SU-DHL-6 (cell line): Measurements from ENCODE around the gene TRAF3IP3.

Experiments used
- H2AFZ ChIP-seq: fragments of 200-600 bp; sonication (generic); 2 replicates; pipeline ENCODE4 v1.6.1; 2014; ENCODE audit warnings: low read depth, mild to moderate bottlenecking, moderate library complexity, mixed read lengths, antibody characterized with exemption, low read length; ENCODE audit not compliant: severe bottlenecking
- H3F3A ChIP-seq: fragments of 200-600 bp; shearing (Covaris generic); 2 replicates; pipeline ENCODE4 v1.6.0; 2016; ENCODE audit warnings: antibody characterized with exemption, mild to moderate bottlenecking; ENCODE audit not compliant: insufficient read depth
- H3K27ac ChIP-seq: fragments of 200-600 bp; sonication (generic); 2 replicates; pipeline ENCODE4 v1.5.1; 2016; ENCODE audit warnings: low read depth, mild to moderate bottlenecking, low read length, moderate library complexity, mixed read lengths
- H3K27me3 ChIP-seq: fragments of 200-600 bp; sonication (generic), shearing (Covaris generic); 2 replicates; pipeline ENCODE4 v1.6.0; 2014; ENCODE audit warnings: mild to moderate bottlenecking, low read length
- H3K36me3 ChIP-seq: fragments of 200-600 bp; sonication (generic); 2 replicates; pipeline ENCODE4 v1.6.1; 2014; ENCODE audit warnings: mild to moderate bottlenecking, low read length, mixed read lengths
- H3K4me2 ChIP-seq: fragments of 300-600, 200-600 bp; shearing (Covaris generic), sonication (generic); 2 replicates; pipeline ENCODE4 v1.6.0; 2014; ENCODE audit warnings: low read length, low read depth, mild to moderate bottlenecking; ENCODE audit not compliant: poor library complexity, severe bottlenecking
- H3K4me3 ChIP-seq: fragments of 200-600 bp; sonication (generic); 2 replicates; pipeline ENCODE4 v1.5.1; 2014; ENCODE audit warnings: antibody characterized with exemption, low read length, mild to moderate bottlenecking, mixed read lengths; ENCODE audit not compliant: insufficient read depth, poor library complexity, severe bottlenecking
- H3K79me2 ChIP-seq: fragments of 200-600 bp; sonication (generic); 2 replicates; pipeline ENCODE4 v1.6.1; 2014; ENCODE audit warnings: mild to moderate bottlenecking, low read length, moderate library complexity; ENCODE audit not compliant: insufficient read depth
- H3K9ac ChIP-seq: fragments of 200-600 bp; sonication (generic); 2 replicates; pipeline ENCODE4 v1.7.0; 2014; ENCODE audit warnings: mild to moderate bottlenecking, low read length
- H3K9me2 ChIP-seq: fragments of 200-600 bp; sonication (generic); replicated peaks from 2 replicates; pipeline ENCODE4 v1.6.1; 2014; ENCODE audit warnings: low read length; ENCODE audit not compliant: insufficient read depth
- H3K9me3 ChIP-seq: fragments of 200-600 bp; sonication (generic); 2 replicates; pipeline ENCODE4 v1.6.1; 2014; ENCODE audit warnings: low read length, mixed read lengths; ENCODE audit not compliant: insufficient read depth
- H4K20me1 ChIP-seq: fragments of 200-600 bp; sonication (generic); 2 replicates; pipeline ENCODE4 v1.6.1; 2014; ENCODE audit warnings: low read depth, mild to moderate bottlenecking, antibody characterized with exemption, low read length, moderate library complexity, mixed read lengths
- EZH2phosphoT487 ChIP-seq: fragments of 200-600 bp; sonication (generic), shearing (Covaris generic); conservative IDR thresholded peaks from 2 replicates; pipeline ENCODE4 v1.6.1; 2018; ENCODE audit warnings: mild to moderate bottlenecking, antibody characterized with exemption, low read length, moderate library complexity, mixed read lengths
- TF ChIP-seq, protein P1 (sequence below): fragments of 200-600 bp; sonication (generic); IDR thresholded peaks from one replicate; pipeline ENCODE4 v1.5.1; 2017; ENCODE audit warnings: antibody characterized with exemption, mild to moderate bottlenecking, low read length, moderate library complexity; ENCODE audit not compliant: insufficient read depth, poor library complexity, severe bottlenecking

The TRAF3IP3 gene

DNA sequence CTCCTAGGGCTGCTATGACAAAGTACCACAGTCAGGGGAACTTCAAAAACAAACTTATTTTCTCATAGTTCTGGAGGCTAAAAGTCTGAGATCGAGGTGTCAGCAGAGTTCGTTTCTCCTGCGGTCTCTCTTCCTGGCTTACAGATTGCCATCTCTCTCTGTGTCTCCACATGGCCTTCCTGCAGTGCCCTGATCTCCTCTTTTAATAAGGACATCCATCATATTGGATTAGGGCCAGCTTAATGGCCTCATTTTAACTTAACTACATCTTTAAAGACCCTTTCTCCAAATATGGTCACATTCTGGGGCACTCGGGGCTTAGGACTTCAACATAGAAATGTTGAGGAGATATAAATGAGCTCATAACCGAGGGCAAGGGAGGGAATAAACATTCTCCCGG, 16.3 kb downstream of the TRAF3IP3 start:
- no peak overlapping the region for H3K9ac ChIP-seq
- no peak for TF ChIP-seq EZH2phosphoT487
- TF ChIP-seq, protein P1, sequence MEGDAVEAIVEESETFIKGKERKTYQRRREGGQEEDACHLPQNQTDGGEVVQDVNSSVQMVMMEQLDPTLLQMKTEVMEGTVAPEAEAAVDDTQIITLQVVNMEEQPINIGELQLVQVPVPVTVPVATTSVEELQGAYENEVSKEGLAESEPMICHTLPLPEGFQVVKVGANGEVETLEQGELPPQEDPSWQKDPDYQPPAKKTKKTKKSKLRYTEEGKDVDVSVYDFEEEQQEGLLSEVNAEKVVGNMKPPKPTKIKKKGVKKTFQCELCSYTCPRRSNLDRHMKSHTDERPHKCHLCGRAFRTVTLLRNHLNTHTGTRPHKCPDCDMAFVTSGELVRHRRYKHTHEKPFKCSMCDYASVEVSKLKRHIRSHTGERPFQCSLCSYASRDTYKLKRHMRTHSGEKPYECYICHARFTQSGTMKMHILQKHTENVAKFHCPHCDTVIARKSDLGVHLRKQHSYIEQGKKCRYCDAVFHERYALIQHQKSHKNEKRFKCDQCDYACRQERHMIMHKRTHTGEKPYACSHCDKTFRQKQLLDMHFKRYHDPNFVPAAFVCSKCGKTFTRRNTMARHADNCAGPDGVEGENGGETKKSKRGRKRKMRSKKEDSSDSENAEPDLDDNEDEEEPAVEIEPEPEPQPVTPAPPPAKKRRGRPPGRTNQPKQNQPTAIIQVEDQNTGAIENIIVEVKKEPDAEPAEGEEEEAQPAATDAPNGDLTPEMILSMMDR: no peak
- H3K9me2 ChIP-seq: no peaks in the 10 kb centered on the region
- no peak overlapping the region for H3K4me3 ChIP-seq
- H3K27ac ChIP-seq: no peak overlapping the region
- H3K4me2 ChIP-seq: no peak overlapping the region
- no peak overlapping the region for H2AFZ ChIP-seq
- H3F3A ChIP-seq: no peaks in the 10 kb centered on the region
- H3K79me2 ChIP-seq: no peaks in the 10 kb centered on the region
- peaks cover 8% of the 10 kb centered on the region; the same call in 1 of the 2 replicates for H3K36me3 ChIP-seq
- 0 out of 2 replicates have a peak, but pooled peaks cover 3% of the 10 kb centered on the region for H3K9me3 ChIP-seq
- no peaks in the 10 kb centered on the region for H3K27me3 ChIP-seq
- H4K20me1 ChIP-seq: no peaks in the 10 kb centered on the region

DNA sequence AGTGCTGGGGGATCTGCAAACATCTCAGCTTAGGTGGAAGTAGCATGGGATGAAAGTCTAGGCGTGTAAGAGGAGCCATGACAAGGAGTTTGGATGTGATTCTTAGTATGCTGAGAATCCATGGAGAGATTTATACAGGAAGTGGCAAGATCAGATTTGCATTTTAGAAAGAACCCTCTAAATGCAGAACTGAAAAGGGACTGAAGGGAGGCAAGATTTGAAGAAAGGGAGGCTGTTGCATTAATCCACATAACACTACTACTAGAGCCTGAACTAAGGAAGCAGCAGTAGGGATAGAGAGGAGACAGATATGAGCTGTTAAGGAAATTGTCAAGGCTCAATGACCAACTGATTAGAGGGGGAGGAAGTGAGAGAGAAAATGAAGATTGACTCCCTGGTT, 18.7 kb downstream of the TRAF3IP3 start:
- Histone ChIP-seq H3K27me3 (no peaks in the 10 kb centered on the region), H3K9me2 (no peaks in the 10 kb centered on the region), H3K4me3 (no peak overlapping the region), H3K79me2 (no peaks in the 10 kb centered on the region), H2AFZ (no peak overlapping the region), H4K20me1 (no peaks in the 10 kb centered on the region), H3K4me2 (no peak overlapping the region), H3K27ac (no peak overlapping the region), H3K9ac (no peak overlapping the region), H3F3A (no peaks in the 10 kb centered on the region), H3K9me3 (0 out of 2 replicates have a peak, but pooled peaks cover 3% of the 10 kb centered on the region), H3K36me3 (peaks cover 13% of the 10 kb centered on the region; the same call in 1 of the 2 replicates)
- TF ChIP-seq EZH2phosphoT487: no peak
- TF ChIP-seq, protein P1: no peak

DNA sequence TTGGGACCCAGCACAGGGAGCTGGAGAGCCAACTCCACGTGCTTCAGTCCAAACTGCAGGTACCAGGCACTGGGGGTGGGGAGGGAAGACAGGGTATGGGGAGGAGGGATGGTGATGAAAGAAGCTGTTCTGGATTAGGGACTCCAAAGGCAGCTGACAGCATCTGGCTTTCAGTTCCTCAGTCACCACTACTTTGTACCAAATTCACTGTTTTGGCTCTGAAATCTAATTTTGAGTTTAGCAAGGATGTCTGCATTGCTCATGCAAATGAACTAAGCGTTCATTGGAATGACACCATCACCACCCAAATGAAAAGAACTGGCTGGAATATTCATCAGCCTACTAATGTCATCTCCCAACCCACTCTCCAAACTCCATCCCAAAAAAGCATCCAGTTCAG, 19.8 kb downstream of the TRAF3IP3 start:
- H3K79me2 ChIP-seq: no peaks in the 10 kb centered on the region
- peaks cover 13% of the 10 kb centered on the region; the same call in 1 of the 2 replicates for H3K36me3 ChIP-seq
- no peak overlapping the region for H3K27ac ChIP-seq
- no peak for TF ChIP-seq EZH2phosphoT487
- TF ChIP-seq, protein P1: no peak
- no peaks in the 10 kb centered on the region for H3K27me3 ChIP-seq
- H2AFZ ChIP-seq: no peak overlapping the region
- no peaks in the 10 kb centered on the region for H4K20me1 ChIP-seq
- H3K4me2 ChIP-seq: no peak overlapping the region
- no peak overlapping the region for H3K4me3 ChIP-seq
- H3K9ac ChIP-seq: no peak overlapping the region
- no peaks in the 10 kb centered on the region for H3K9me3 ChIP-seq
- no peaks in the 10 kb centered on the region for H3K9me2 ChIP-seq
- no peaks in the 10 kb centered on the region for H3F3A ChIP-seq

DNA sequence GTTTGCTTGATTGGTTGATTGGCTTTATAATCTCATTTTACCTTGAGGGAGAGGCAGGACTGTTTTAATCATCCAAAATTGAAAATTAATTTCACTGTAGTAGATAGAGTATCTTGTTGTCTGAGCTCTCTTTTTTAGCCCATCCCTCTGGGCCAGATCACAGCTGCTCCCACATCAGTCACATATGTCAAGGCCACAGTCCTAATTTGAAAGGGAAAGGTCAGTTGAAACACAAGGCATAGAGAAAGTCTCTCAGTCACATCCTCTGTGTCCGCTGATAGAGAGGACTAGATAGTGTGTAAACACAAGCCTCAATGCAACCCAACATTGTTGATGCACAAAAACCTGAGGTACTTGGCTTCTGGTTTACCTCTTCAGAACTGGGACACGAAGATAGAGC, 21.7 kb downstream of the TRAF3IP3 start:
- Histone ChIP-seq H3F3A (no peaks in the 10 kb centered on the region), H3K4me3 (no peak overlapping the region), H3K79me2 (no peaks in the 10 kb centered on the region), H3K9me3 (no peaks in the 10 kb centered on the region), H4K20me1 (no peaks in the 10 kb centered on the region), H3K27ac (no peak overlapping the region), H3K9ac (no peak overlapping the region), H3K36me3 (peaks cover 13% of the 10 kb centered on the region; the same call in 1 of the 2 replicates), H3K27me3 (no peaks in the 10 kb centered on the region), H3K4me2 (no peak overlapping the region), H3K9me2 (no peaks in the 10 kb centered on the region), H2AFZ (no peak overlapping the region)
- TF ChIP-seq, protein P1: no peak
- no peak for TF ChIP-seq EZH2phosphoT487
